ENCODE measurements around the gene MEA1.

MEA1 gene

GRCh38 chr6:42969431-42969830 is 44.3 kb downstream of the MEA1 start:
- DNase-seq = no peak

GRCh38 chr6:42968783-42969182 is 45.0 kb downstream of the MEA1 start:
- DNase-seq = no peak

- DNase-seq = no peak
Measured at GRCh38 chr6:42968126-42968701, 45.5 kb downstream of the MEA1 start.

GRCh38 chr6:42967228-42967627 is 46.5 kb downstream of the MEA1 start:
- DNase-seq = no peak

GRCh38 chr6:42966571-42966970 is 47.2 kb downstream of the MEA1 start:
- DNase-seq = no peak

- DNase-seq = no peak
Measured at GRCh38 chr6:42963855-42964605, 49.7 kb downstream of the MEA1 start.

- DNase-seq = no peak
Measured at GRCh38 chr6:42963179-42963854, 50.4 kb downstream of the MEA1 start.

- no peak for DNase-seq
Measured at GRCh38 chr6:42962502-42963178, 51.1 kb downstream of the MEA1 start.

GRCh38 chr6:42962096-42962495 is 51.6 kb downstream of the MEA1 start:
- no peak for DNase-seq
